Body of pancreas (tissue), 4 donors: Measurements from ENCODE around the gene IKZF2. TPM values are rescaled to one million over a fixed set of nuclear protein-coding genes. Genes with fewer than 3 reads are reported as not detected.

Experiments
- ATAC-seq: fragments of 150-250 bp; one replicate; pipeline ENCODE4 v1.9.1; 2016
- DNase-seq, 4 donors: peaks; one replicate each; pipeline ENCODE4 v3.0.0-alpha.2; 2019
- H3K27ac ChIP-seq, 4 donors: fragments of 200-600 bp; sonication (generic); 1 replicate in 3 of 4; 2 replicates in 1 of 4; pipeline versions ENCODE4 v1.5.1 to v1.6.1; 2016 to 2019; ENCODE audit warnings: mild to moderate bottlenecking in 1 of 4, mixed read lengths in 1 of 4, moderate library complexity in 1 of 4
- H3K27me3 ChIP-seq, 2 donors: fragments of 200-600 bp; sonication (generic); one replicate each; pipeline ENCODE4 v1.6.0; 2016; ENCODE audit warnings: mild to moderate bottlenecking in 1 of 2
- H3K36me3 ChIP-seq, 2 donors: fragments of 200-600 bp; sonication (generic); replicated peaks in 1 of 2; 2 replicates each; pipeline ENCODE4 v1.5.1; 2016; ENCODE audit warnings: low read depth in 2 of 2; ENCODE audit not compliant: insufficient read depth in 1 of 2
- H3K4me1 ChIP-seq: fragments of 200-600 bp; sonication (generic); one replicate; pipeline ENCODE4 v1.6.0; 2016
- H3K4me3 ChIP-seq, 2 donors: fragments of 200-600 bp; sonication (generic); 1 replicate in 1 of 2; 2 replicates in 1 of 2; pipeline ENCODE4 v1.5.1; 2016 to 2019
- H3K9me3 ChIP-seq, 3 donors: fragments of 200-600 bp; sonication (generic); 1 replicate in 2 of 3; 2 replicates in 1 of 3; pipeline ENCODE4 v1.5.1; 2016
- POLR2A ChIP-seq, 3 donors: fragments of 450-650 bp; IDR thresholded peaks; one replicate each; pipeline ENCODE4 v1.6.1; 2016; ENCODE audit warnings: antibody characterized with exemption in 3 of 3, mild to moderate bottlenecking in 2 of 3
- WGBS, 2 donors: methylation state at CpG; one replicate each; pipeline ENCODE4 v1.1.5; 2017; 5-methylcytosine and 5-hydroxymethylcytosine counted together
- intact Hi-C: fragments of 100-400 bp; cut with DNase I; formaldehyde crosslinking; loops from one replicate; pipeline ENCODE4 v1.15.1; 2023
- total RNA-seq, 2 donors: library from RNA; depleted of rRNA; stranded (reverse); fragments of >200 nt; gene quantifications; one replicate each; pipeline ENCODE4 v1.1.0, GENCODE V29; 2016
- TF ChIP-seq, protein P1 (sequence below), 7 experiments: fragments of 450-650 bp in 4 of 7; fragments of 200-600 bp in 3 of 7; sonication (generic) in 3 of 7; IDR thresholded peaks; one replicate each; pipeline ENCODE4 v1.5.1; 2016 to 2019; ENCODE audit warnings: antibody characterized with exemption in 7 of 7

The IKZF2 gene
- total RNA-seq, 2 donors from 2014 or later, result 1.3 to 3.9 TPM

DNA sequence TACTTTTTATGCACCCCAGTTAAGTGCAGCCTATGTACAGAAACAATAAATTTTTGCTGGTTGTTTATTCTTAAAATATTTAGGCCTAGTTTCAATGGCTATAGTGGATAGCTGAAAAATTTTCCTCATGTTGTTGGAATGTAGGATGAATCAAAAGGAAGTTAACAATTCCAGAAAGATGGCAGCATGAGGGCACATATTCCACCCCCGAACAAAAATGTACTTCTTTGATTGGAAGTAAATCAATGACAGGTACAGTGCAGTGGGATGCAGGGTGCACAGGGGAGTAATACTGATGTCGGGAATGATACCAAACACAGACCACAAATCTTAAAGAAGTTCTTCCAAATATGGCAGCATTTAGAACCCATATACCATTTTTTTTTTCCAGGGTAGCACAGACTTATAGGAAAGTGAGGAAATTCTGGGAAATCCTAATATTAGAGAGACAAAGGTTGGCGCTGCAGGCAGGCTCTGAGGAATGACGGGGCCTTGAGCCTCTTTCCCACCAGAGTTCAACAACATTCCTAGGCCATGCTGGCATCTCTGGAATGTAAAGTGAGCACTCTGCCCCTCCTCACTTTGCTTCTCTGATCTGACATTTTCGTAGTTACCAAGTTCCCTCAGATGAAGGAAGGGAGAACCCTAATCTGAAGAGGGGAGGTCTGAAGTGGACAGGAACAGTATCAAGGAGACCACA is 36.6 kb upstream of the IKZF2 start:
- TF ChIP-seq POLR2A (IDR thresholded peaks at IDR 0.05), result no peak
- TF ChIP-seq, protein P1, sequence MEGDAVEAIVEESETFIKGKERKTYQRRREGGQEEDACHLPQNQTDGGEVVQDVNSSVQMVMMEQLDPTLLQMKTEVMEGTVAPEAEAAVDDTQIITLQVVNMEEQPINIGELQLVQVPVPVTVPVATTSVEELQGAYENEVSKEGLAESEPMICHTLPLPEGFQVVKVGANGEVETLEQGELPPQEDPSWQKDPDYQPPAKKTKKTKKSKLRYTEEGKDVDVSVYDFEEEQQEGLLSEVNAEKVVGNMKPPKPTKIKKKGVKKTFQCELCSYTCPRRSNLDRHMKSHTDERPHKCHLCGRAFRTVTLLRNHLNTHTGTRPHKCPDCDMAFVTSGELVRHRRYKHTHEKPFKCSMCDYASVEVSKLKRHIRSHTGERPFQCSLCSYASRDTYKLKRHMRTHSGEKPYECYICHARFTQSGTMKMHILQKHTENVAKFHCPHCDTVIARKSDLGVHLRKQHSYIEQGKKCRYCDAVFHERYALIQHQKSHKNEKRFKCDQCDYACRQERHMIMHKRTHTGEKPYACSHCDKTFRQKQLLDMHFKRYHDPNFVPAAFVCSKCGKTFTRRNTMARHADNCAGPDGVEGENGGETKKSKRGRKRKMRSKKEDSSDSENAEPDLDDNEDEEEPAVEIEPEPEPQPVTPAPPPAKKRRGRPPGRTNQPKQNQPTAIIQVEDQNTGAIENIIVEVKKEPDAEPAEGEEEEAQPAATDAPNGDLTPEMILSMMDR (IDR thresholded peaks at IDR 0.05), result no peak
- Histone ChIP-seq H3K36me3 (no peaks in the 10 kb centered on the region), H3K27me3 (no peaks in the 10 kb centered on the region), H3K9me3 (no peaks in the 10 kb centered on the region), H3K4me1 (peaks cover 8% of the 10 kb centered on the region), H3K27ac (peak overlapping the region in 2 of 4 donors; percentile 56 to 62), H3K4me3 (no peak overlapping the region)
- DNase-seq (peak in 3 of 4 donors; percentile 12 to 23 (median 13)), ATAC-seq (peak; percentile 87)
- intact Hi-C loops, result no loop called here
- 48 to 53% methylated on average over 5 of the region's 5 CpGs for WGBS, 2 donors

DNA sequence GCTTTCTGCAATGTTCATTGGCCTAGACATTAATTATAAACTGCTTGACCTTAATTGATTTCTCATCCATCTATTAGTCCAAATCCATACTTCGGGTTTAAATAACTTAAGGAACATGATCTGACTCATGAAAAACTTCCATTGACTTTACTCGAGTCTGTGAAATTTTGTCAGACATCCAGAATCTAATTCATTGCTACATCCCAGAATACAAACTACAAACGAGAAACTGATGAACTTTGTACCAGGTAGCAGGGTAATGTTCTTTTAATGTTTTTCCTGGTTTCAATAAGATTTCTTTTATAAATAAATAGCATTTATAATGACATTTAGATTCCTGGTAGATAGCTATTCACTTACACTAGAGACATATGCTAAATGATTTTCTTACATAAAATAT is 36.0 kb upstream of the IKZF2 start:
- Histone ChIP-seq H3K27me3 (no peaks in the 10 kb centered on the region), H3K27ac (peak overlapping the region in 1 of 4 donors; percentile 56), H3K4me1 (peaks cover 8% of the 10 kb centered on the region), H3K9me3 (no peaks in the 10 kb centered on the region), H3K36me3 (no peaks in the 10 kb centered on the region), H3K4me3 (no peak overlapping the region)
- DNase-seq (no peak), ATAC-seq (no peak)
- TF ChIP-seq, protein P1 (IDR thresholded peaks at IDR 0.05), result no peak
- no peak for TF ChIP-seq POLR2A (IDR thresholded peaks at IDR 0.05)
- 23 to 26% methylated on average over 3 of the region's 3 CpGs for WGBS, 2 donors
- intact Hi-C loops, result no loop called here

DNA sequence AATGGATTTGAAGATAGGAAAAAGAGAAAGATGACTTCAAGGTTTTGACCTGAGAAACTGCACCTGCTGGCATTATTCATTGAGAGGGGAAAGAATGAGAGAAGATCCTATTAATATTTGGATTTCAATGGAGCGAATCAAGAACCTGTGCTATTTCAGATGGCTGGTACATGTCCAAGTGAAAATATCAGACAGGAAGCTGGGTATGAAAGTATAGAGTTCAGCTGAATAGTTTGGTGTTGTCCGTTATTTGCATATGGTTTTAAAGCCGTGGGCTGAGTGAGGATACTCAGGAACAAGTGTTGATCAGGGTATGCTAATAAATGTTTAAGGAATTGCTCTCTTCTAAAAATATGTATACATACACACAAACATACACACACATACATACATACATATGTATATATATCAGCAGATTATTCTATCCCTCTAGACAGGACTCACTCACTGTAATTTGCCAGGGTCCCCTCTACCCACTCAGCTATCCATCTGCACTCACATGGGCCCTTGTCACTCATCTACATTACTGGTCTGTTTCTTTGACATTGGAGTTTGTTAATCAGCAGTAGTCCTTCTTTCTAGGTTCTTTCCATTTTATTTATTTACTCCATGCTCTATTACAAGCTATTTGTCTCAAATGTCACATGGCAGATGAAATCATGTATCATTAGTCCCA is 33.9 kb upstream of the IKZF2 start:
- no peak overlapping the region for H3K4me3 ChIP-seq
- H3K27ac ChIP-seq, result no peak overlapping the region
- TF ChIP-seq POLR2A (IDR thresholded peaks at IDR 0.05), result no peak
- TF ChIP-seq, protein P1 (IDR thresholded peaks at IDR 0.05), result no peak
- H3K27me3 ChIP-seq, result no peaks in the 10 kb centered on the region
- DNase-seq (no peak), ATAC-seq (no peak)
- H3K9me3 ChIP-seq, result no peaks in the 10 kb centered on the region
- 66 to 75% methylated on average over 3 of the region's 3 CpGs for WGBS, 2 donors
- H3K4me1 ChIP-seq, result peaks cover 8% of the 10 kb centered on the region
- intact Hi-C loops, result no loop called here
- no peaks in the 10 kb centered on the region for H3K36me3 ChIP-seq

DNA sequence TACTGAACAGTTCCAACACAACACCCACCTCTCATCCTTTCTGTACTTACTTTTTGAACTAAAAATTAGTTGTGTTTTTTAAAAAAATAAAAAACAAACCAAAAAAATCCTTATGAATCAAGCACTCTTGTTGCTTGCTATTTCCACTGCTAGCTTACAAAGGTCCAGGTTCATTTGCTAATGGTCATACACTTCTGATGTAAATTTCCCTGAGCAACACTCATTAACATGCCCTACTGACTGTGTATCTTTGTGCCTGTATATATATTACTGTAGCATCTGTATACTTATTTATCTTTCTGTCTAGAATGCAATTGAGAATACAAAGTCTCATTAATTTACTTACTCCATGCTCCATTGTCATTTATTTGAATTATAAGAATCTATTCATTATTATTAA is 30.3 kb upstream of the IKZF2 start:
- no peak for TF ChIP-seq POLR2A (IDR thresholded peaks at IDR 0.05)
- TF ChIP-seq, protein P1 (IDR thresholded peaks at IDR 0.05), result no peak
- no peak for DNase-seq
- no peak overlapping the region for H3K27ac ChIP-seq
- no peaks in the 10 kb centered on the region for H3K27me3 ChIP-seq
- no peaks in the 10 kb centered on the region for H3K9me3 ChIP-seq
- ATAC-seq, result no peak
- H3K36me3 ChIP-seq, result no peaks in the 10 kb centered on the region
- no peaks in the 10 kb centered on the region for H3K4me1 ChIP-seq
- H3K4me3 ChIP-seq, result no peak overlapping the region
- intact Hi-C loops, result no loop called here
